ENCODE results near the gene ARL6IP4. TPM values are rescaled to one million over a fixed set of nuclear protein-coding genes. Genes with fewer than 3 reads are reported as not detected.

Gene ARL6IP4
- total RNA-seq, 1 donor from 2014 or later: 289 TPM

DNA sequence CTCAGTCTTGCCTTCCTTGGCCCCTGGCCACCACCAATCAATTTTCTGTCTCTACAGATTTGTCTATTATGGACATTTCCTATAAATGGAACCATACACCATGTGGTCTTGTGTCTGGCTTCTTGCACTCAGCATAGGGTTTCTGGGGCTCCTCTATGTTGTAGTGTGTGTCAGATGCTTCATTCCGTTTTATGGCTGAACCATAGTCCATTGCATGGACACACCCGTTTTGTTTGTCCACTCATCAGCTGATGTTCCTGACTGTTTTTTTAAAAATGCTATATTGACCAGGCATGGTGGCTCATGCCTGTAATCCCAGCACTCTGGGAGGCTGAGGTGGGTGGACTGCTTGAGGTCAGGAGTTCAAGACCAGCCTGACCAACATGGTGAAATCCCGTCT lies 21.0 kb downstream of the ARL6IP4 start:
- TF ChIP-seq, protein P1, sequence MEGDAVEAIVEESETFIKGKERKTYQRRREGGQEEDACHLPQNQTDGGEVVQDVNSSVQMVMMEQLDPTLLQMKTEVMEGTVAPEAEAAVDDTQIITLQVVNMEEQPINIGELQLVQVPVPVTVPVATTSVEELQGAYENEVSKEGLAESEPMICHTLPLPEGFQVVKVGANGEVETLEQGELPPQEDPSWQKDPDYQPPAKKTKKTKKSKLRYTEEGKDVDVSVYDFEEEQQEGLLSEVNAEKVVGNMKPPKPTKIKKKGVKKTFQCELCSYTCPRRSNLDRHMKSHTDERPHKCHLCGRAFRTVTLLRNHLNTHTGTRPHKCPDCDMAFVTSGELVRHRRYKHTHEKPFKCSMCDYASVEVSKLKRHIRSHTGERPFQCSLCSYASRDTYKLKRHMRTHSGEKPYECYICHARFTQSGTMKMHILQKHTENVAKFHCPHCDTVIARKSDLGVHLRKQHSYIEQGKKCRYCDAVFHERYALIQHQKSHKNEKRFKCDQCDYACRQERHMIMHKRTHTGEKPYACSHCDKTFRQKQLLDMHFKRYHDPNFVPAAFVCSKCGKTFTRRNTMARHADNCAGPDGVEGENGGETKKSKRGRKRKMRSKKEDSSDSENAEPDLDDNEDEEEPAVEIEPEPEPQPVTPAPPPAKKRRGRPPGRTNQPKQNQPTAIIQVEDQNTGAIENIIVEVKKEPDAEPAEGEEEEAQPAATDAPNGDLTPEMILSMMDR (IDR thresholded peaks at IDR 0.05; ENCODE audit: insufficient read depth, low read length, poor library complexity, severe bottlenecking): no peak
- no peak for DNase-seq (ENCODE audit: low read depth)
- no peaks in the 10 kb centered on the region for H3K36me3 ChIP-seq (ENCODE audit: control insufficient read depth, insufficient read depth, low read length)
- H3K27me3 ChIP-seq (ENCODE audit: control insufficient read depth, insufficient read depth, low read length): no peaks in the 10 kb centered on the region
- no peak overlapping the region for H3K4me3 ChIP-seq (ENCODE audit: low read depth, low read length)

DNA sequence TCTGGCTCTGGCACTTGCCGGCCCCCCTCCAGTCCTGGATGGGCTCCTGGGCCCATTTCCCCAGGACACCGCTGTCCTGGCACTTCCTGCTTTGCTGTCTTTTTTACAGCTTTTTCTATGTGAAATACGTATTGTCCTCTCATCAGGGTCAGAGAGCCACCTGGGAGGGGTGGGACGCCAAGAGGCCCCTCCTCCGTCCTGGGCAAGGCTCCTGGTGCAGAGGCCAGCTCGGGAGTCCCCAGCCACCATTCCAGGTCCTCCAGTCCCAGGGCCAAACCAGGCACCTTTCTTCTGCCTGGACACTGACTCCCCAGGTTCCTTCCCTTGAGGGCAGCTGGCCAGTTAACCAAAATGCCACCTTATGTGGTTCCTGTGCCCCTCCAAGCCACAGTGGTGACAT lies 22.8 kb downstream of the ARL6IP4 start:
- TF ChIP-seq, protein P1 (IDR thresholded peaks at IDR 0.05; ENCODE audit: insufficient read depth, low read length, poor library complexity, severe bottlenecking): no peak
- Histone ChIP-seq H3K27me3 (ENCODE audit: control insufficient read depth, insufficient read depth, low read length) (no peaks in the 10 kb centered on the region), H3K4me3 (ENCODE audit: low read depth, low read length) (no peak overlapping the region), H3K36me3 (ENCODE audit: control insufficient read depth, insufficient read depth, low read length) (no peaks in the 10 kb centered on the region)
- DNase-seq (ENCODE audit: low read depth): no peak

DNA sequence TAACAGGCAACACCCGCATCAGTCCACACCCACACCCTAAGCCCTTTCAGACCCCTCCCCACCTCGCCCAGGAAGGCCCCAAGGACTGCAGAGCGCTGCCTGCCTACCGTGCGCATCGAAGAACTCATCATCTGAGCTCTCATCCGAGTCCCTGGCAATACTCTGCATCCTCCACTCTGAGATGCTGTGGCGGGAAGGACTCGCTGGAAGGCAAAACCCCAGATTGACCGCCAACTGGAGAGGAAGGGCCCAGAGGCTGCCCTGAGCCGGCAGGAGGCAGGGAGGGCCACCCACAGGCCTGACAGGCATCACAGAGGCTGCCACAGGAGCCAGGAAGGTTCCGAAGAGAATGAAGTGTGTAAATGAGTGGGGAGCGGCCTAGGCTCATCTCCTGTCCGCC lies 23.8 kb downstream of the ARL6IP4 start:
- Histone ChIP-seq H3K27me3 (ENCODE audit: control insufficient read depth, insufficient read depth, low read length) (no peaks in the 10 kb centered on the region), H3K4me3 (ENCODE audit: low read depth, low read length) (no peak overlapping the region), H3K36me3 (ENCODE audit: control insufficient read depth, insufficient read depth, low read length) (no peaks in the 10 kb centered on the region)
- TF ChIP-seq, protein P1 (IDR thresholded peaks at IDR 0.05; ENCODE audit: insufficient read depth, low read length, poor library complexity, severe bottlenecking): no peak
- no peak for DNase-seq (ENCODE audit: low read depth)

DNA sequence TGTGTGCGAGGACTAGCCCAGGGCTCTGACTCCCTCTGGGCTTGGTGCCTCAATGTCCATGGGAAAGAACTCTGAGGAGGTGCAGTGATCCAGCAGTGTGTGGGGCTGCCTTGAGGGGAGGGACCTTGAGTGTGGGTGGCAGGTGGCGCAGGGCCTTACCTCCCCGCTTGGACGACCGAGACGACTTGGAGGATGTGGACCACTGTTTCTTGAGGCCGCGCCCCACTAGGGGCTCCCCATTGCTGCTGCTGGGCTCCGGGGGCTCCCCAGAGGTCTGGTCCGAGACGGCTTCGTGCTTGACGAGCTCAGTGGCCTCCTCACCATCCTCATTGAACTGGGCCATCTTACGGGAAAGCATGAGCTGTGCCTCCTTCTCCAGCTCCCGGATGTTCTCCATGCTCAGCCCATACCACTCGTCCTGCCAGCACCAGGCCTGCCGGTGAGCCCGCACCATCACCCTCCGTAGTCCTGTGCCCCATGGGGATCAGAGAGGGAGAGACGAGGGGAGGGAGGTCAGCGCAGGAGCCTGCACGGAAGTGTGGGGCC lies 24.7 kb downstream of the ARL6IP4 start:
- DNase-seq (ENCODE audit: low read depth): no peak
- TF ChIP-seq, protein P1 (IDR thresholded peaks at IDR 0.05; ENCODE audit: insufficient read depth, low read length, poor library complexity, severe bottlenecking): no peak
- H3K36me3 ChIP-seq (ENCODE audit: control insufficient read depth, insufficient read depth, low read length): no peaks in the 10 kb centered on the region
- no peak overlapping the region for H3K4me3 ChIP-seq (ENCODE audit: low read depth, low read length)
- H3K27me3 ChIP-seq (ENCODE audit: control insufficient read depth, insufficient read depth, low read length): no peaks in the 10 kb centered on the region

DNA sequence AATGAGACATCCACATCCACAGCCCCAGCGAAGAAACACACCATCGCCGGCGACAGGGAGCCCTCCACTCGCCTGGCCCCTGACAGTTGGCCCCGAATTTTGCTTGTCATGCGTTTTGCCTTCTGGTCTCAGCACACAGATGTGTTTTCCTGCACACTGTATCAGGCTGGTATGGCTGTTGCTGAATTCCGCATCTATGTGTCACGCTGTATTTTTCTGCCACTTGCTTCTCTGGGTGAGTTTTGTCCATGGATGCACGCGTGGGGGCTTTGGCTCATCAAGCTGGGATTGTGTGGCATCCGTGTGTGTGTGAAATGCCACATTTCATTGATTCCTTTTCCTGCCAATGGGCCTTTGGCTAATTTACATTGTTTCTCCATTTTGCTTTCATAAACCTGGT lies 26.5 kb downstream of the ARL6IP4 start:
- TF ChIP-seq, protein P1 (IDR thresholded peaks at IDR 0.05; ENCODE audit: insufficient read depth, low read length, poor library complexity, severe bottlenecking): no peak
- Histone ChIP-seq H3K4me3 (ENCODE audit: low read depth, low read length) (no peak overlapping the region), H3K27me3 (ENCODE audit: control insufficient read depth, insufficient read depth, low read length) (no peaks in the 10 kb centered on the region), H3K36me3 (ENCODE audit: control insufficient read depth, insufficient read depth, low read length) (no peaks in the 10 kb centered on the region)
- DNase-seq (ENCODE audit: low read depth): no peak

DNA sequence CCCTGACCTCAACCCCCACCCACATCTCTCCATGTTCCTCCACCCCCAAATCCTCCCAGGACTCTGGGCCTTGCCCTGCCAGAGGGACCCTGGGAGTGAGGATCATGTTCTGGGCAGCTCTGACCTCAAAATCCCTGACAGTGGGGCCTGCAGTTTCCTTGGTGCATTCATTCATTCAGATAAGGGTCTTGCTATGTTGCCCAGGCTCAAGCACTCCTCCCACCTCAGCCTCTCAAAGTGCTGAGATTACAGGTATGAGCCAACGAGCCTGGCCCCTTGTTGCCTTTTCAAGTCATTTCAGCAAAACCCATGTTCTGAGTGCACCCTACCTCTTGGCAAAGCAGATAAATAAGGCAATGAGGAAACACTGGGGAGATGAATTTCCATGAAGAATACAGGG lies 29.6 kb downstream of the ARL6IP4 start:
- H3K27me3 ChIP-seq (ENCODE audit: control insufficient read depth, insufficient read depth, low read length): no peaks in the 10 kb centered on the region
- no peaks in the 10 kb centered on the region for H3K36me3 ChIP-seq (ENCODE audit: control insufficient read depth, insufficient read depth, low read length)
- TF ChIP-seq, protein P1 (IDR thresholded peaks at IDR 0.05; ENCODE audit: insufficient read depth, low read length, poor library complexity, severe bottlenecking): no peak
- H3K4me3 ChIP-seq (ENCODE audit: low read depth, low read length): no peak overlapping the region
- DNase-seq (ENCODE audit: low read depth): no peak
